ENCODE results near the gene REEP6.

- TF ChIP-seq CTCF (IDR thresholded peaks at IDR 0.05): no peak
- TF ChIP-seq POLR2A (IDR thresholded peaks at IDR 0.05): no peak
Measured at GRCh38 chr19:1466018-1466460, 24.9 kb upstream of the REEP6 start.

Data from thyroid gland (tissue), 4 donors.